Stimulated activated CD8-positive, alpha-beta memory T cell treated with anti-CD3 and anti-CD28 coated beads, Interleukin-2, amount 100 ng/mL, for 1 hour (primary cell): ENCODE measurements around the gene RADIL.
"Not testable (repeated sequence)": the region's sequence is repeated elsewhere in the genome, so short reads cannot be mapped to it uniquely, and the experiment has no call there.

Experiments
- DNase-seq, 2 donors: peaks; one replicate each; pipeline ENCODE4 v3.0.0-alpha.2; 2020; ENCODE audit warnings: low read depth in 2 of 2

The RADIL gene

GRCh38 chr7:4883372-4884144, at the start of gene RADIL:
RADIL (minus strand) TSS chr7:4883716; CDS start chr7:4878139, 5,577 bp downstream.
- peak; percentile 53 to 70 for DNase-seq

GRCh38 chr7:4931943-4932342, 48.4 kb upstream of the RADIL start:
- no peak for DNase-seq

- DNase-seq: no peak
These were observed 45.5 kb upstream of the RADIL start for GRCh38 chr7:4929005-4929404.

- DNase-seq: no peak
These were observed 44.9 kb upstream of the RADIL start for GRCh38 chr7:4928445-4928844.

- DNase-seq: no peak
These were observed 36.7 kb upstream of the RADIL start for GRCh38 chr7:4919969-4920766.

GRCh38 chr7:4916113-4916512, 32.6 kb upstream of the RADIL start:
- DNase-seq: no peak

GRCh38 chr7:4911111-4911828, 27.8 kb upstream of the RADIL start:
- DNase-seq: no peak

GRCh38 chr7:4906682-4907081, 23.2 kb upstream of the RADIL start:
- no peak for DNase-seq

- no peak for DNase-seq
These were observed 21.7 kb upstream of the RADIL start for GRCh38 chr7:4905171-4905570.

- no peak for DNase-seq
These were observed 20.8 kb upstream of the RADIL start for GRCh38 chr7:4904346-4904745.

GRCh38 chr7:4895766-4896165, 12.2 kb upstream of the RADIL start:
- no peak for DNase-seq

GRCh38 chr7:4894482-4894881, 11.0 kb upstream of the RADIL start:
- no peak for DNase-seq

GRCh38 chr7:4893929-4894475, 10.5 kb upstream of the RADIL start:
- DNase-seq: no peak

GRCh38 chr7:4893188-4893587, 9.7 kb upstream of the RADIL start:
- DNase-seq: not testable (repeated sequence)

GRCh38 chr7:4891522-4891921, 8.0 kb upstream of the RADIL start:
- not testable (repeated sequence) for DNase-seq

GRCh38 chr7:4889682-4890081, 6.2 kb upstream of the RADIL start:
- no peak for DNase-seq

- no peak for DNase-seq
These were observed 4.6 kb upstream of the RADIL start for GRCh38 chr7:4888161-4888560.

- DNase-seq: no peak
These were observed 3.2 kb upstream of the RADIL start for GRCh38 chr7:4886671-4887070.

- no peak for DNase-seq
These were observed 1.8 kb upstream of the RADIL start for GRCh38 chr7:4885317-4885807.

- no peak for DNase-seq
These were observed 648 bp upstream of the RADIL start for GRCh38 chr7:4884164-4884563.

- no peak for DNase-seq
These were observed 514 bp downstream of the RADIL start for GRCh38 chr7:4883033-4883371.
